GM12873 (cell line): ENCODE results near the gene CCDC170.

Experiments used
- TF ChIP-seq, protein P1 (sequence below): IDR thresholded peaks from 2 replicates; pipeline ENCODE4 v1.5.1; 2012; ENCODE audit warnings: low read depth, mild to moderate bottlenecking, moderate library complexity, low read length, control low read depth; ENCODE audit not compliant: insufficient read depth; ENCODE audit errors: missing control alignments

The CCDC170 gene

DNA sequence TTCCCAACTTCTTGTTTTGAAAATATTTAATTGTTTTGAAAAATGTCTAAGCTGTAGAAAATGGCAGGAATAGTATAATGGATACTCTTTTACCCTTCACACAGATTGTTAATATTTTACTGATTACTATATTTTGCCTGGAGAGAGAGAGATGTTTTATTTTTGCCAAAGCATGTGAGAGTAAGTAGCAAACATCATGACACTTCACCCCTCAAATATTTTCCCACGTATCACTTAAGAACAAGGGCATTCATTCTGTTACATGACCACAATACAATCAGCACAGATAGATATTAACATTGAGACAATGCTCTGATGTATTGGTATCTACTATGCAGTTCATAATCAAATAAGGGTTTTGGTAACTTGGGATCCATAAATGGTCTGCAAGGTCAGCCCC lies 116.5 kb downstream of the CCDC170 start:
- TF ChIP-seq, protein P1, sequence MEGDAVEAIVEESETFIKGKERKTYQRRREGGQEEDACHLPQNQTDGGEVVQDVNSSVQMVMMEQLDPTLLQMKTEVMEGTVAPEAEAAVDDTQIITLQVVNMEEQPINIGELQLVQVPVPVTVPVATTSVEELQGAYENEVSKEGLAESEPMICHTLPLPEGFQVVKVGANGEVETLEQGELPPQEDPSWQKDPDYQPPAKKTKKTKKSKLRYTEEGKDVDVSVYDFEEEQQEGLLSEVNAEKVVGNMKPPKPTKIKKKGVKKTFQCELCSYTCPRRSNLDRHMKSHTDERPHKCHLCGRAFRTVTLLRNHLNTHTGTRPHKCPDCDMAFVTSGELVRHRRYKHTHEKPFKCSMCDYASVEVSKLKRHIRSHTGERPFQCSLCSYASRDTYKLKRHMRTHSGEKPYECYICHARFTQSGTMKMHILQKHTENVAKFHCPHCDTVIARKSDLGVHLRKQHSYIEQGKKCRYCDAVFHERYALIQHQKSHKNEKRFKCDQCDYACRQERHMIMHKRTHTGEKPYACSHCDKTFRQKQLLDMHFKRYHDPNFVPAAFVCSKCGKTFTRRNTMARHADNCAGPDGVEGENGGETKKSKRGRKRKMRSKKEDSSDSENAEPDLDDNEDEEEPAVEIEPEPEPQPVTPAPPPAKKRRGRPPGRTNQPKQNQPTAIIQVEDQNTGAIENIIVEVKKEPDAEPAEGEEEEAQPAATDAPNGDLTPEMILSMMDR, result no peak

DNA sequence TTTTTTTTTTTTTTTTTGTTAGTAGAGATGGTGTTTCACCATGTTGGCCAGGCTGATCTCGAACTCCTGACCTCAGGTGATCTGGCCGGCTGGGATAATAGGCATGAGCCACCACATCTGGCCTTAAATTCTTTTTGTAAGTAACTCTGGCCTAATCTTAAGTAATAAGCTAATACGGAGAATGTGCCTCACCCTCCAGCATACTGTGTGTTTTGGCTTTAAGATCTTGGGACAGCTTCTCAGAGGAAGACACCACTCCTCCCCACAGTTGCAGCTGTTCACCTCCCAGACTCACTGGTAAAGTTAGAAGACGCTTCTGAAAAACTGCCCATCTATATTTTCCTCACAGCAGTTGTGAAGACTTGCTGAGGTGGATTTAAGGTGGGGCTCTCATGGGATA lies 120.8 kb downstream of the CCDC170 start:
- TF ChIP-seq, protein P1, result no peak

DNA sequence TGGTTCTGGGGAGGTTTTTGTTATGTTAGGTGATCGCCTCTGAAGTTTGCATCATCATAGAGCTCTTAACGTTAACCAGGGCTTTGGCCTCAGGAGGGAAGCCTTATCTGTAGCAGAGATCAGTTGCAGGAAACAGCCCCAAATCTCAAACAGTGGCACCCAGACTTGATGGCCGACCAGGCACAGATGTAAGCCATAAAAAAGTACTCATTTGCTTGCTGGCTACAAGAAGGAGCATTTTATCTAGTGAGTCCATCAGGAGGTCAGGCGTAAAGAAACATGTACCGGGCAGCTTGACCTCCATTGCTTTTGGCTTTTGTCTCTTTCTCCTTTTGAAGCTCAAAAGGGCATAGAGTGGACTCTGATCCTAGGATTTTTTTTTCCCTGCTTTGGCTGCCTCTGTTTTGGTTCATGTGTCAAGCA lies 122.3 kb downstream of the CCDC170 start:
- TF ChIP-seq, protein P1, result no peak

DNA sequence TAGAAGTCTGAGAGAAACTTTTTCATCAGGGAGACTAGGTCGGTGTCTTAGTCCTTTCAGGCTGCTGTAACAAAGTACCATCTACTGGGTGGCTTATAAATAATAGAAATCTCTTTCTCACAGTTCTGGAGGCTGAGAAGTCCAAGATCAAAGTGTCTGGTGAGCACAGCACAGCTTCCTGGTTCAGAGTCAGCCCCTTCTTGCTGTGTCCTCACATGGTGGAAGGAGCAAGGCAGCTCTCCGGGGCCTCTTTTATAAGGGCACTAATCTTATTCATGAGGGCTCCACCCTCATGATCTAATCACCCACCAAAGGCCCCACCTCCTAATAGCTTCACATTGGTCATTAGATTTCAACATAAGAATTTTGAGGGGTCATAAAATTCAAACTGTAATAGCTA lies 122.8 kb downstream of the CCDC170 start:
- TF ChIP-seq, protein P1, result no peak

DNA sequence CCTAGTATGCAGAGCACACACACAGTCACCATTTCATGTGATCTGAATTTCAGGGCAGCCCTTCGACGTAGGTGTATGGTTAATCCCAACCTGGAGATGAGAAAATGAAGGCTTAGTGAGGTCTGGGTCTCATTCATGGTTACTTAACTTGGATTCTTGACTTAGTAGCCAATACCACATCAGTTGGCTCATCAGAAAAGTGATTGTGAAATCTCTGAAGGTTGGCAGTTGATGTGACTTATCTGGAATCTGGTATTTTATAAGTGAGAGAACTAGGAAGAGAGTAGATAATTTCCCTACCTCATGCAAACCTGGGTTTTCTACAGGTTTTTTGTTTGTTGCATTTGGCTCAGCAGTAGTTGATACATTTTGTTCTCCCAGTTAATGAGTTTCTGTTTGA lies 123.7 kb downstream of the CCDC170 start:
- TF ChIP-seq, protein P1, result no peak

DNA sequence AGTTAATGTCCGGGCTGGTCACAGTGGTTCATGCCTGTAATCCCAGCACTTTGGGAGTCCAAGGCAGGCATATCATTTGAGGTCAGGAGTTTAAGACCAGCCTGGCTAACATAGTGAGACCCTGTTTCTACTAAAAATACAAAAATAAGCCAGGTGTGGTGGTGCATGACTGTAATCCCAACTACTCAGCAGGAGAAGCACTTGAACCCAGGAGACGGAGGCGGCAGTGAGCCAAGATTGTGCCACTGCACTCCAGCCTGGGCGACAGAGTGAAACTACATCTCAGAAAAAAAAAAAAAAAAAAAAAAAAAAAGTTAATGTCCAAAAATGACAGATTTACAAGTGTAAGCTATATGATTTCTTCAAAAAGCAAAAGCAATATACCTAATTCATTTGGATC lies 124.9 kb downstream of the CCDC170 start:
- TF ChIP-seq, protein P1, result no peak

DNA sequence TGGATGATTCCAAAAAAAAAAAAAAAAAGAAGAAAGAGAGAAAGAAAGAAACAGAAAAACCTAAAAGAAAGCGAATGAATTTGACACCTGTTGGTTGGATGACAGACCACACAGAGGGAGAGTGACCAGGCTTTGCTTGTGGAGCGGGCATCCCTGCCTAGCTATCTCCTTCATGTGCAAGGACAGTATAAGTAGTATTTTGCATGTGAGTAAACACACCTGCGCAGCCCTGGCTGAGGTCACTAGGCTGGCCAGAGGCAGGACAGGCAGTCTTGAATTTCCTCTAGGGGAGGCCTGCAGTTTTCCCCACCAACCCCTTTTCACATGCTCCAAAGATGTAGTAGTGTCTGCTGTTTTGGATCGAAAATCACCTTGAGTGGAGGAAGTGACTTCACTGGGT lies 126.4 kb downstream of the CCDC170 start:
- TF ChIP-seq, protein P1, result no peak
